ENCODE data around the gene CGGBP1.
A peak's percentile ranks its signal among the peaks of the same experiment; 100 is the strongest.

The CGGBP1 gene

GRCh38 chr3:88058581-88059379, at the start of gene CGGBP1, which contains the start of gene ZNF654:
Gene CGGBP1 (minus strand): TSS chr3:88059005. CDS start chr3:88055976, 3,029 bp downstream.
Gene ZNF654 (plus strand): TSS chr3:88059255. CDS start chr3:88059320, 65 bp downstream.
- DNase-seq: peak; percentile 100

GRCh38 chr3:88105325-88105724, 46.5 kb upstream of the CGGBP1 start:
- DNase-seq: no peak

- no peak for DNase-seq
Measured at GRCh38 chr3:88101142-88101541, 42.3 kb upstream of the CGGBP1 start.

- no peak for DNase-seq
Measured at GRCh38 chr3:88093266-88093665, 34.5 kb upstream of the CGGBP1 start.

- DNase-seq: no peak
Measured at GRCh38 chr3:88092270-88092669, 33.5 kb upstream of the CGGBP1 start.

GRCh38 chr3:88090681-88091080, 31.9 kb upstream of the CGGBP1 start:
- no peak for DNase-seq

GRCh38 chr3:88084097-88084501, 25.3 kb upstream of the CGGBP1 start:
- DNase-seq: no peak

GRCh38 chr3:88082854-88083253, 24.0 kb upstream of the CGGBP1 start:
- no peak for DNase-seq

GRCh38 chr3:88078932-88079331, 20.1 kb upstream of the CGGBP1 start:
- DNase-seq: no peak

- DNase-seq: no peak
Measured at GRCh38 chr3:88076712-88077111, 17.9 kb upstream of the CGGBP1 start.

- no peak for DNase-seq
Measured at GRCh38 chr3:88075497-88075896, 16.7 kb upstream of the CGGBP1 start.

GRCh38 chr3:88075072-88075471, 16.3 kb upstream of the CGGBP1 start:
- no peak for DNase-seq

GRCh38 chr3:88061746-88062145, 2.9 kb upstream of the CGGBP1 start:
- DNase-seq: no peak

- DNase-seq: peak; percentile 4
Measured at GRCh38 chr3:88059380-88060170, 770 bp upstream of the CGGBP1 start.

- DNase-seq: no peak
Measured at GRCh38 chr3:88058306-88058580, 562 bp downstream of the CGGBP1 start.

- DNase-seq: no peak
Measured at GRCh38 chr3:88057630-88058305, 1.0 kb downstream of the CGGBP1 start.

GRCh38 chr3:88046766-88047165, 12.0 kb downstream of the CGGBP1 start:
- no peak for DNase-seq

GRCh38 chr3:88044411-88044810, 14.4 kb downstream of the CGGBP1 start:
- no peak for DNase-seq

GRCh38 chr3:88041005-88041404, 17.8 kb downstream of the CGGBP1 start:
- DNase-seq: no peak

- no peak for DNase-seq
Measured at GRCh38 chr3:88040529-88040928, 18.3 kb downstream of the CGGBP1 start.

- DNase-seq: no peak
Measured at GRCh38 chr3:88038566-88038965, 20.2 kb downstream of the CGGBP1 start.

- no peak for DNase-seq
Measured at GRCh38 chr3:88036221-88036620, 22.6 kb downstream of the CGGBP1 start.

GRCh38 chr3:88034491-88035275, 24.1 kb downstream of the CGGBP1 start:
- DNase-seq: no peak

Measured in stimulated activated CD4-positive, alpha-beta T cell treated with anti-CD3 and anti-CD28 coated beads, Interleukin-4, amount 100 ng/mL, for 24 hours (primary cell).